Progenitor cell of endocrine pancreas (in vitro differentiated cells): Measurements from ENCODE around the gene RASSF5. TPM values are rescaled to one million over a fixed set of nuclear protein-coding genes. Genes with fewer than 3 reads are reported as not detected.

Source experiments
- DNase-seq: peaks from one replicate; pipeline ENCODE4 v3.0.0; 2021; ENCODE audit warnings: low spot score; ENCODE audit not compliant: unreplicated experiment
- H3K27ac Mint-ChIP-seq: 2 replicates; pipeline ENCODE4 v1.8.0; 2021; ENCODE audit warnings: mild to moderate bottlenecking, moderate library complexity, mixed read lengths
- H3K27me3 Mint-ChIP-seq: 2 replicates; pipeline ENCODE4 v1.8.0; 2021; ENCODE audit warnings: mixed read lengths
- H3K36me3 Mint-ChIP-seq: 2 replicates; pipeline ENCODE4 v1.8.0; 2022; ENCODE audit warnings: mixed read lengths; ENCODE audit not compliant: insufficient read depth
- H3K4me1 Mint-ChIP-seq: 2 replicates; pipeline ENCODE4 v1.8.0; 2021; ENCODE audit warnings: low read depth, mixed read lengths
- H3K4me3 Mint-ChIP-seq: 2 replicates; pipeline ENCODE4 v1.8.0; 2021; ENCODE audit warnings: low read depth, mild to moderate bottlenecking, moderate library complexity, mixed read lengths
- H3K9me3 Mint-ChIP-seq: 2 replicates; pipeline ENCODE4 v1.8.0; 2021; ENCODE audit warnings: low read depth, mixed read lengths
- total RNA-seq: library from RNA; stranded (reverse); gene quantifications from 2 replicates; pipeline ENCODE4 v1.2.1, GENCODE V29; 2021
- TF ChIP-seq, protein P1 (sequence below): fragments of 200-600 bp; sonication (generic); IDR thresholded peaks from one replicate; pipeline ENCODE4 v1.5.0; 2021; ENCODE audit warnings: antibody characterized with exemption, mild to moderate bottlenecking; ENCODE audit not compliant: unreplicated experiment

RASSF5 gene
- total RNA-seq, 1 donor from 2014 or later, result 7.0 TPM

DNA sequence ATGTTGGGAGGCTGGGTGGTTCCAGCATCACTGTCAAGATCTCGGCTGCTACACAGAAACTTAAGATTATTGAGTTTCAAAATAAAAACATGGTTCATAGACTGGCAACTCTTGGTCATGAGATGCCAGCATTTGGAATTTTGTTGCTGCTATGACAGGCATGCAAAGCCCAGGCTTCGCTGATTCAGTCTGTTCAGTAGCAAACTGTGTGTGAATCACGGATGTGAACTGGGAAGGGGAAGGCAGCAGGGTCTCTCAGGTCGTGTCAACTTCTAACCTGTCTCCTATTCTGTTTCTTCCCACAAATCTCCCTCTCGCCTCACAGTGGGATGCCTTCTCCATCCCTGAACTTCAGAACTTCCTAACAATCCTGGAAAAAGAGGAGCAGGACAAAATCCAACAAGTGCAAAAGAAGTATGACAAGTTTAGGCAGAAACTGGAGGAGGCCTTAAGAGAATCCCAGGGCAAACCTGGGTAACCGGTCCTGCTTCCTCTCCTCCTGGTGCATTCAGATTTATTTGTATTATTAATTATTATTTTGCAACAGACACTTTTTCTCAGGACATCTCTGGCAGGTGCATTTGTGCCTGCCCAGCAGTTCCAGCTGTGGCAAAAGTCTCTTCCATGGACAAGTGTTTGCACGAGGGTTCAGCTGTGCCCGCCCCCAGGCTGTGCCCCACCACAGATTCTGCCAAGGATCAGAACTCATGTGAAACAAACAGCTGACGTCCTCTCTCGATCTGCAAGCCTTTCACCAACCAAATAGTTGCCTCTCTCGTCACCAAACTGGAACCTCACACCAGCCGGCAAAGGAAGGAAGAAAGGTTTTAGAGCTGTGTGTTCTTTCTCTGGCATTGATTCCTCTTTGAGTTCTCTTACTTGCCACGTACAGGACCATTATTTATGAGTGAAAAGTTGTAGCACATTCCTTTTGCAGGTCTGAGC lies 79.4 kb downstream of the RASSF5 start:
- Mint-ChIP-seq H3K4me3 (no peak overlapping the region), H3K36me3 (peaks cover 7% of the 10 kb centered on the region), H3K27ac (no peak overlapping the region), H3K4me1 (no peaks in the 10 kb centered on the region), H3K9me3 (no peaks in the 10 kb centered on the region), H3K27me3 (peaks cover 2% of the 10 kb centered on the region)
- TF ChIP-seq, protein P1, sequence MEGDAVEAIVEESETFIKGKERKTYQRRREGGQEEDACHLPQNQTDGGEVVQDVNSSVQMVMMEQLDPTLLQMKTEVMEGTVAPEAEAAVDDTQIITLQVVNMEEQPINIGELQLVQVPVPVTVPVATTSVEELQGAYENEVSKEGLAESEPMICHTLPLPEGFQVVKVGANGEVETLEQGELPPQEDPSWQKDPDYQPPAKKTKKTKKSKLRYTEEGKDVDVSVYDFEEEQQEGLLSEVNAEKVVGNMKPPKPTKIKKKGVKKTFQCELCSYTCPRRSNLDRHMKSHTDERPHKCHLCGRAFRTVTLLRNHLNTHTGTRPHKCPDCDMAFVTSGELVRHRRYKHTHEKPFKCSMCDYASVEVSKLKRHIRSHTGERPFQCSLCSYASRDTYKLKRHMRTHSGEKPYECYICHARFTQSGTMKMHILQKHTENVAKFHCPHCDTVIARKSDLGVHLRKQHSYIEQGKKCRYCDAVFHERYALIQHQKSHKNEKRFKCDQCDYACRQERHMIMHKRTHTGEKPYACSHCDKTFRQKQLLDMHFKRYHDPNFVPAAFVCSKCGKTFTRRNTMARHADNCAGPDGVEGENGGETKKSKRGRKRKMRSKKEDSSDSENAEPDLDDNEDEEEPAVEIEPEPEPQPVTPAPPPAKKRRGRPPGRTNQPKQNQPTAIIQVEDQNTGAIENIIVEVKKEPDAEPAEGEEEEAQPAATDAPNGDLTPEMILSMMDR, result no peak
- no peak for DNase-seq

DNA sequence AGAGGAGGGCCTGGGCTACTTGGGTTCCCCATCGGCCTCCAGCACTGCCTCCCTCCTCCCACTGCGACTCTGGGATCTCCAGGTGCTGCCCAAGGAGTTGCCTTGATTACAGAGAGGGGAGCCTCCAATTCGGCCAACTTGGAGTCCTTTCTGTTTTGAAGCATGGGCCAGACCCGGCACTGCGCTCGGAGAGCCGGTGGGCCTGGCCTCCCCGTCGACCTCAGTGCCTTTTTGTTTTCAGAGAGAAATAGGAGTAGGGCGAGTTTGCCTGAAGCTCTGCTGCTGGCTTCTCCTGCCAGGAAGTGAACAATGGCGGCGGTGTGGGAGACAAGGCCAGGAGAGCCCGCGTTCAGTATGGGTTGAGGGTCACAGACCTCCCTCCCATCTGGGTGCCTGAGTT lies 80.6 kb downstream of the RASSF5 start:
- Mint-ChIP-seq H3K36me3 (peaks cover 14% of the 10 kb centered on the region), H3K9me3 (no peaks in the 10 kb centered on the region), H3K27ac (no peak overlapping the region), H3K27me3 (peaks cover 2% of the 10 kb centered on the region), H3K4me3 (no peak overlapping the region), H3K4me1 (no peaks in the 10 kb centered on the region)
- TF ChIP-seq, protein P1, result no peak
- no peak for DNase-seq

DNA sequence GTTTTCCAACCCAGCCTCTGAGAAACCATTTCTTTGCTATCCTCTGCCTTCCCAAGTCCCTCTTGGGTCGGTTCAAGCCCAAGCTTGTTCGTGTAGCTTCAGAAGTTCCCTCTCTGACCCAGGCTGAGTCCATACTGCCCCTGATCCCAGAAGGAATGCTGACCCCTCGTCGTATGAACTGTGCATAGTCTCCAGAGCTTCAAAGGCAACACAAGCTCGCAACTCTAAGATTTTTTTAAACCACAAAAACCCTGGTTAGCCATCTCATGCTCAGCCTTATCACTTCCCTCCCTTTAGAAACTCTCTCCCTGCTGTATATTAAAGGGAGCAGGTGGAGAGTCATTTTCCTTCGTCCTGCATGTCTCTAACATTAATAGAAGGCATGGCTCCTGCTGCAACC lies 81.2 kb downstream of the RASSF5 start:
- TF ChIP-seq, protein P1, result no peak
- H3K36me3 Mint-ChIP-seq, result peaks cover 14% of the 10 kb centered on the region
- H3K4me3 Mint-ChIP-seq, result no peak overlapping the region
- peaks cover 1% of the 10 kb centered on the region for H3K27me3 Mint-ChIP-seq
- H3K4me1 Mint-ChIP-seq, result no peaks in the 10 kb centered on the region
- H3K27ac Mint-ChIP-seq, result no peak overlapping the region
- H3K9me3 Mint-ChIP-seq, result no peaks in the 10 kb centered on the region
- no peak for DNase-seq

DNA sequence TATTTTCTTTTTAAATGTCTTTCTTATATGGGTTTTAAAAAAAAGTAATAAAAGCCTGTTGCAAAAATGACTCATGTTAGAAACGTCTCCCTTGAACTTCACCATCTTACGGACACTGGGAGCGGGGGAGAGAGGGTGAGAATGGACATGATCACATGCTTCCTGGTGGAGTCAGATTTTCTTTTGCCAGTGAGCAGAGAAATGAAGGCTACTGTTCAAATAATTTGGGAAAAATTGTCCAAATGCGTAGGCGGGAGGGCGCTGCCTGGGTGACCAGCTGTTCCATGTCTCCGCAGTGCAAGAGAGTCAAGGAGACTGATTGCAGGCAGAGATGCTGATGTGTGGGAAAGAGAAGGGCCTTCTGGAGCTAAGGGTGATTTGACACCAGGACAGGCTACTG lies 81.9 kb downstream of the RASSF5 start:
- DNase-seq, result no peak
- no peak overlapping the region for H3K27ac Mint-ChIP-seq
- TF ChIP-seq, protein P1, result no peak
- no peaks in the 10 kb centered on the region for H3K27me3 Mint-ChIP-seq
- H3K36me3 Mint-ChIP-seq, result peaks cover 17% of the 10 kb centered on the region
- no peaks in the 10 kb centered on the region for H3K4me1 Mint-ChIP-seq
- H3K9me3 Mint-ChIP-seq, result no peaks in the 10 kb centered on the region
- H3K4me3 Mint-ChIP-seq, result no peak overlapping the region

DNA sequence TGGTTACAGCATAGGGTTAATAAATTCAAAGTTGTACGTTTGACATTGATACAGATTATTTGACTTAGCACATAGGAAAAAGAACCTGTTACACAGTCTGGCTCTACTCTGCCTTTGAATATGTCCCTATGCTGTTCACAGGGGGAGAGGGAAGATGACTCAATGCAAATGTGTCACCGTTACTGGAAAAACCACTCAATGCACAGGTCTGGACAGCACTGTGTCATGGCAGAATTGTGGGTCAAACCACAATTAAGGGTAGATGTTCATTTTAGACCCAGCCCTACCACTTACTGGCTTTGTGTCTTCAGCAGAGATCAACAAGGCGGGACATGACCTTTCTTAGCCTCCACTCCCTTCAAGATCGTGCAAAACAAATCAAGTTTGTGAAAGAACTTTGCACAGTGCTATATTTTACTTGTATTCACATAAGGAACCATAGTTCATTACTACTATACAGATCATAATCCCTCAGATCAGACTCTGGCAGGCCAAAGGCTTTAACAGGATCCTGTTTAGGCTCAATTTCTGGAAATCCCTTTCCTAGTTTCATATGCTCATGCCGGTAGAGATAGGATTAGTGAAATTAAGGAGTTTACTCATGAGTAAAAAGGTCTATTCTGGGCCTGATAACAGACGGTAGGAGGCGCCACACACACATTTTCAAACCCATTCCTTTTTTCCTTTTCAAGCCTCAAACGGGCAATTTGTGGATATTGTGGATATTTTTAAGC lies 82.9 kb downstream of the RASSF5 start:
- Mint-ChIP-seq H3K27ac (no peak overlapping the region), H3K4me3 (no peak overlapping the region), H3K4me1 (no peaks in the 10 kb centered on the region), H3K27me3 (no peaks in the 10 kb centered on the region), H3K36me3 (peaks cover 17% of the 10 kb centered on the region), H3K9me3 (no peaks in the 10 kb centered on the region)
- DNase-seq, result no peak
- TF ChIP-seq, protein P1, result peak; percentile 55
